Neural cell (in vitro differentiated cells): ENCODE data around the gene CCNQ. TPM values are rescaled to one million over a fixed set of nuclear protein-coding genes. Genes with fewer than 3 reads are reported as not detected.

Experiments
- H2AFZ ChIP-seq: fragments of 200-600, 300-800 bp; sonication (generic), shearing (Covaris generic); 2 replicates; pipeline ENCODE4 v1.6.0; 2014; ENCODE audit warnings: low read depth, mild to moderate bottlenecking, antibody characterized with exemption, low read length, moderate library complexity
- H3F3A ChIP-seq: fragments of 200-600 bp; shearing (Covaris generic); 2 replicates; pipeline ENCODE4 v1.6.1; 2016; ENCODE audit warnings: mild to moderate bottlenecking, moderate library complexity, mixed read lengths, antibody characterized with exemption, low read length; ENCODE audit not compliant: insufficient read depth, poor library complexity, severe bottlenecking
- H3K27ac ChIP-seq: fragments of 200-600, 300-800 bp; sonication (generic), shearing (Covaris generic); 2 replicates; pipeline ENCODE4 v1.5.1; 2014; ENCODE audit warnings: mild to moderate bottlenecking, low read length, moderate library complexity
- H3K27me3 ChIP-seq: fragments of 300-800, 200-600 bp; sonication (generic), shearing (Covaris generic); 2 replicates; pipeline ENCODE4 v1.6.0; 2014; ENCODE audit warnings: mild to moderate bottlenecking, low read depth, low read length, moderate library complexity; ENCODE audit not compliant: insufficient read depth
- H3K36me3 ChIP-seq: fragments of 300-800, 200-600 bp; sonication (generic), shearing (Covaris generic); 2 replicates; pipeline ENCODE4 v1.5.1; 2014; ENCODE audit warnings: mild to moderate bottlenecking, antibody characterized with exemption, low read length, moderate library complexity; ENCODE audit not compliant: insufficient read depth
- H3K4me2 ChIP-seq: fragments of 300-800, 200-600 bp; sonication (generic), shearing (Covaris generic); 2 replicates; pipeline ENCODE4 v1.6.0; 2014; ENCODE audit warnings: mild to moderate bottlenecking, low read length
- H3K4me3 ChIP-seq: fragments of 300-800, 200-600 bp; sonication (generic), shearing (Covaris generic); 2 replicates; pipeline ENCODE4 v1.5.1; 2014; ENCODE audit warnings: mild to moderate bottlenecking, low read length, moderate library complexity
- H3K79me2 ChIP-seq: fragments of 200-600 bp; shearing (Covaris generic); replicated peaks from 2 replicates; pipeline ENCODE4 v1.6.0; 2014; ENCODE audit warnings: mild to moderate bottlenecking, low read length, moderate library complexity; ENCODE audit not compliant: insufficient read depth
- H3K9ac ChIP-seq: fragments of 300-800, 200-600 bp; sonication (generic), shearing (Covaris generic); 2 replicates; pipeline ENCODE4 v1.6.1; 2016; ENCODE audit warnings: mild to moderate bottlenecking, low read length, mixed read lengths
- H3K9me2 ChIP-seq: fragments of 200-600 bp; shearing (Covaris generic); 2 replicates; pipeline ENCODE4 v1.6.1; 2016; ENCODE audit warnings: mild to moderate bottlenecking, low read length, mixed read lengths; ENCODE audit not compliant: insufficient read depth
- H3K9me3 ChIP-seq: fragments of 200-600, 300-800 bp; sonication (generic), shearing (Covaris generic); 2 replicates; pipeline ENCODE4 v1.6.1; 2016; ENCODE audit warnings: mild to moderate bottlenecking, mixed run types, low read length, moderate library complexity, mixed read lengths
- H4K20me1 ChIP-seq: fragments of 200-600 bp; shearing (Covaris generic); 2 replicates; pipeline ENCODE4 v1.6.1; 2016; ENCODE audit warnings: mild to moderate bottlenecking, mixed run types; ENCODE audit not compliant: insufficient read depth
- EP300 ChIP-seq: fragments of 450-650 bp; conservative IDR thresholded peaks from 2 replicates; pipeline ENCODE4 v1.6.1; 2014; ENCODE audit warnings: antibody characterized with exemption, mild to moderate bottlenecking, moderate library complexity; ENCODE audit not compliant: poor library complexity, severe bottlenecking
- EZH2 ChIP-seq: fragments of 200-600, 300-800 bp; shearing (Covaris generic), sonication (generic); IDR thresholded peaks from 2 replicates; pipeline ENCODE4 v1.6.1; 2014; ENCODE audit warnings: antibody characterized with exemption, low read length, borderline replicate concordance, mild to moderate bottlenecking; ENCODE audit not compliant: insufficient read depth, poor library complexity, severe bottlenecking
- MXI1 ChIP-seq: fragments of 450-650 bp; conservative IDR thresholded peaks from 2 replicates; pipeline ENCODE4 v1.6.1; 2014; ENCODE audit warnings: antibody characterized with exemption, mild to moderate bottlenecking; ENCODE audit not compliant: poor library complexity, severe bottlenecking
- POLR2AphosphoS5 ChIP-seq: IDR thresholded peaks from 2 replicates; pipeline ENCODE4 v1.6.1; 2012
- RAD21 ChIP-seq: fragments of 450-650 bp; conservative IDR thresholded peaks from 2 replicates; pipeline ENCODE4 v1.6.1; 2014; ENCODE audit warnings: antibody characterized with exemption, mild to moderate bottlenecking, moderate library complexity
- SMC3 ChIP-seq: fragments of 450-650 bp; conservative IDR thresholded peaks from 2 replicates; pipeline ENCODE4 v1.6.1; 2014; ENCODE audit warnings: antibody characterized with exemption, mild to moderate bottlenecking, moderate library complexity; ENCODE audit not compliant: poor library complexity
- TAF1 ChIP-seq: IDR thresholded peaks from 2 replicates; pipeline ENCODE4 v1.6.1; 2012; ENCODE audit warnings: low read depth
- polyA plus RNA-seq: library from polyadenylated mRNA; depleted of rRNA; stranded (reverse); fragments of >200 nt; gene quantifications from 2 replicates; pipeline ENCODE4 v1.2.3, GENCODE V29; 2014
- TF ChIP-seq, protein P1 (sequence below): IDR thresholded peaks from 2 replicates; pipeline ENCODE4 v1.6.1; 2012; ENCODE audit warnings: borderline replicate concordance
- TF ChIP-seq, protein P2 (sequence below): fragments of 450-650 bp; IDR thresholded peaks from 2 replicates; pipeline ENCODE4 v1.5.1; 2014; ENCODE audit warnings: antibody characterized with exemption, mild to moderate bottlenecking, moderate library complexity; ENCODE audit not compliant: poor library complexity, severe bottlenecking

Gene CCNQ
- polyA plus RNA-seq, 1 donor from 2014 or later: 61.2 TPM

DNA sequence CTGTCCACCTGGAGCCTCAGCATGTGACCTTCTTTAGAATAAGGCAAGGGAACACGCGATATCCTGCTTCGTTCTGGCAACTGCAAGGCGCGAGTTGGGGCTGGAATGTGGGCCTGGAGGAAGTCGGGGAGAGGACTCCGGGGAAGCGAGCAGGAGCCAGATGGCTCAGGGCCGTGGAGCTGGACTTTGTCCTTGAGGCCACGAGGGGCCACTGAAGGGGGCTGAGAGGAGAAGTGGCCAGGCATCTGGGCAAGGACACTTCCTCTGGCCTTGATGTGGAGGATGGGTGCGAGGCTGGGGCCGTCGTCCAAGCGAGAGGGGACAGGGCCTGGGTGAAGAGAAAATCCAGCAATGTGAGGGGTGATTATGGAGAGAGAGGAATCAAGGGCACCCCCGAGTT lies 35.9 kb upstream of the CCNQ start:
- no peak overlapping the region for H3K4me2 ChIP-seq
- H4K20me1 ChIP-seq: no peaks in the 10 kb centered on the region
- H3K36me3 ChIP-seq: no peaks in the 10 kb centered on the region
- H3K9ac ChIP-seq: no peak overlapping the region
- H3K4me3 ChIP-seq: no peak overlapping the region
- no peaks in the 10 kb centered on the region for H3K79me2 ChIP-seq
- H3K27ac ChIP-seq: no peak overlapping the region
- H2AFZ ChIP-seq: no peak overlapping the region
- no peaks in the 10 kb centered on the region for H3F3A ChIP-seq
- H3K9me2 ChIP-seq: no peaks in the 10 kb centered on the region
- no peaks in the 10 kb centered on the region for H3K27me3 ChIP-seq
- TF ChIP-seq SMC3 (no peak), RAD21 (no peak), TAF1 (no peak), MXI1 (no peak), EP300 (no peak), EZH2 (no peak), POLR2AphosphoS5 (no peak)
- TF ChIP-seq, protein P1, sequence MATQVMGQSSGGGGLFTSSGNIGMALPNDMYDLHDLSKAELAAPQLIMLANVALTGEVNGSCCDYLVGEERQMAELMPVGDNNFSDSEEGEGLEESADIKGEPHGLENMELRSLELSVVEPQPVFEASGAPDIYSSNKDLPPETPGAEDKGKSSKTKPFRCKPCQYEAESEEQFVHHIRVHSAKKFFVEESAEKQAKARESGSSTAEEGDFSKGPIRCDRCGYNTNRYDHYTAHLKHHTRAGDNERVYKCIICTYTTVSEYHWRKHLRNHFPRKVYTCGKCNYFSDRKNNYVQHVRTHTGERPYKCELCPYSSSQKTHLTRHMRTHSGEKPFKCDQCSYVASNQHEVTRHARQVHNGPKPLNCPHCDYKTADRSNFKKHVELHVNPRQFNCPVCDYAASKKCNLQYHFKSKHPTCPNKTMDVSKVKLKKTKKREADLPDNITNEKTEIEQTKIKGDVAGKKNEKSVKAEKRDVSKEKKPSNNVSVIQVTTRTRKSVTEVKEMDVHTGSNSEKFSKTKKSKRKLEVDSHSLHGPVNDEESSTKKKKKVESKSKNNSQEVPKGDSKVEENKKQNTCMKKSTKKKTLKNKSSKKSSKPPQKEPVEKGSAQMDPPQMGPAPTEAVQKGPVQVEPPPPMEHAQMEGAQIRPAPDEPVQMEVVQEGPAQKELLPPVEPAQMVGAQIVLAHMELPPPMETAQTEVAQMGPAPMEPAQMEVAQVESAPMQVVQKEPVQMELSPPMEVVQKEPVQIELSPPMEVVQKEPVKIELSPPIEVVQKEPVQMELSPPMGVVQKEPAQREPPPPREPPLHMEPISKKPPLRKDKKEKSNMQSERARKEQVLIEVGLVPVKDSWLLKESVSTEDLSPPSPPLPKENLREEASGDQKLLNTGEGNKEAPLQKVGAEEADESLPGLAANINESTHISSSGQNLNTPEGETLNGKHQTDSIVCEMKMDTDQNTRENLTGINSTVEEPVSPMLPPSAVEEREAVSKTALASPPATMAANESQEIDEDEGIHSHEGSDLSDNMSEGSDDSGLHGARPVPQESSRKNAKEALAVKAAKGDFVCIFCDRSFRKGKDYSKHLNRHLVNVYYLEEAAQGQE: no peak
- TF ChIP-seq, protein P2, sequence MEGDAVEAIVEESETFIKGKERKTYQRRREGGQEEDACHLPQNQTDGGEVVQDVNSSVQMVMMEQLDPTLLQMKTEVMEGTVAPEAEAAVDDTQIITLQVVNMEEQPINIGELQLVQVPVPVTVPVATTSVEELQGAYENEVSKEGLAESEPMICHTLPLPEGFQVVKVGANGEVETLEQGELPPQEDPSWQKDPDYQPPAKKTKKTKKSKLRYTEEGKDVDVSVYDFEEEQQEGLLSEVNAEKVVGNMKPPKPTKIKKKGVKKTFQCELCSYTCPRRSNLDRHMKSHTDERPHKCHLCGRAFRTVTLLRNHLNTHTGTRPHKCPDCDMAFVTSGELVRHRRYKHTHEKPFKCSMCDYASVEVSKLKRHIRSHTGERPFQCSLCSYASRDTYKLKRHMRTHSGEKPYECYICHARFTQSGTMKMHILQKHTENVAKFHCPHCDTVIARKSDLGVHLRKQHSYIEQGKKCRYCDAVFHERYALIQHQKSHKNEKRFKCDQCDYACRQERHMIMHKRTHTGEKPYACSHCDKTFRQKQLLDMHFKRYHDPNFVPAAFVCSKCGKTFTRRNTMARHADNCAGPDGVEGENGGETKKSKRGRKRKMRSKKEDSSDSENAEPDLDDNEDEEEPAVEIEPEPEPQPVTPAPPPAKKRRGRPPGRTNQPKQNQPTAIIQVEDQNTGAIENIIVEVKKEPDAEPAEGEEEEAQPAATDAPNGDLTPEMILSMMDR: no peak
- no peaks in the 10 kb centered on the region for H3K9me3 ChIP-seq

DNA sequence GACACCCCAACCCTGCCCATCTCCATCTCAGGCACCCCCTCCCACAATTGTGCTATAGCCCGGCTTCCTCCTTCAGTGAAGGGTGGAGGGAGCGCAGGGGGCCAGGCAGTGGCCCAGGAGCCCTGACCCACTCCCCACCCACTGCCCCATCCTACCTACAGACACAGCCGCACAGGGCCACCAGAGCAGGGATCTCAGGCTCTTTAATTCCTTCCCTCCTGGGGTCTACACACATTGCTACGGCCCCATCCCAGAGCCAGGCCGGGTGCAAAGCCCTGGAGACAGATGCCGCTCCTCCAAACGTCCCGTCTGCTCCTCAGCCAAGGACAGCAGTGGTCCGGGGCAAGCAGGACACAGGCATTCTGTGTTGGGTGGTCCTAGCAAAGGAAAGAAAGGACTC lies 35.3 kb upstream of the CCNQ start:
- Histone ChIP-seq H3K4me2 (no peak overlapping the region), H3K27me3 (no peaks in the 10 kb centered on the region), H4K20me1 (no peaks in the 10 kb centered on the region), H2AFZ (no peak overlapping the region), H3K9me3 (no peaks in the 10 kb centered on the region), H3K9me2 (no peaks in the 10 kb centered on the region), H3K4me3 (no peak overlapping the region), H3K9ac (no peak overlapping the region), H3K36me3 (no peaks in the 10 kb centered on the region), H3K27ac (no peak overlapping the region), H3F3A (no peaks in the 10 kb centered on the region), H3K79me2 (no peaks in the 10 kb centered on the region)
- TF ChIP-seq, protein P1: no peak
- TF ChIP-seq POLR2AphosphoS5 (no peak), TAF1 (no peak), MXI1 (no peak), EZH2 (no peak)
